Endothelial cell of umbilical vein (primary cell): ENCODE data around the gene POU3F3. TPM values are rescaled to one million over a fixed set of nuclear protein-coding genes. Genes with fewer than 3 reads are reported as not detected.

Source experiments
- BruUV-seq: library from RNA; stranded (reverse); fragments of 400-500 nt; replicated peaks from 2 replicates; lab custom pipeline; 2021; lab: Mats Ljungman, UMichigan
- CTCF ChIA-PET: fragments of 300-600, 350-600 bp; sonication (Branson Sonifier 250); formaldehyde crosslinking; loops from one replicate; lab custom pipeline; 2021; ENCODE audit warnings: antibody characterized with exemption, inconsistent platforms; lab: Charles Lee
- POLR2A ChIA-PET: fragments of 300-600, 350-600 bp; sonication (Branson Sonifier 250); formaldehyde crosslinking; loops from one replicate; lab custom pipeline; 2021; ENCODE audit warnings: antibody characterized with exemption, inconsistent platforms; lab: Charles Lee
- DNase-seq: peaks from one replicate; pipeline ENCODE4 v3.0.0-alpha.2; 2011; ENCODE audit warnings: low read depth, low spot score
- FAIRE-seq: peaks from 2 replicates; lab custom pipeline; 2011; peaks lifted over from hg19 to GRCh38; lab: Jason Lieb, UNC
- H2AFZ ChIP-seq: 2 replicates; pipeline ENCODE4 v1.6.0; 2012; ENCODE audit warnings: low read depth, low read length, control low read depth, inconsistent platforms
- H3K27ac ChIP-seq: 2 replicates; pipeline ENCODE4 v1.5.1; 2011; ENCODE audit warnings: low read depth, mild to moderate bottlenecking, control low read depth, low read length, moderate library complexity; ENCODE audit not compliant: insufficient read depth
- H3K27me3 ChIP-seq, 2 experiments: 2 replicates each; pipeline versions ENCODE4 v1.6.0 to v1.6.1; 2011; ENCODE audit warnings: low read length in 2 of 2, mixed read lengths in 1 of 2; ENCODE audit not compliant: control insufficient read depth in 2 of 2, insufficient read depth in 2 of 2
- H3K36me3 ChIP-seq, 2 experiments: 2 replicates in 1 of 2; 3 replicates in 1 of 2; pipeline ENCODE4 v1.5.1; 2011; ENCODE audit warnings: low read length in 2 of 2, mild to moderate bottlenecking in 1 of 2, moderate library complexity in 1 of 2; ENCODE audit not compliant: control insufficient read depth in 2 of 2, insufficient read depth in 2 of 2; ENCODE audit errors: extremely low read depth in 1 of 2
- H3K4me1 ChIP-seq: 3 replicates; pipeline ENCODE4 v1.5.1; 2011; ENCODE audit warnings: mild to moderate bottlenecking, low read length; ENCODE audit not compliant: control insufficient read depth, insufficient read depth; ENCODE audit errors: extremely low read depth
- H3K4me2 ChIP-seq: 2 replicates; pipeline ENCODE4 v1.6.1; 2011; ENCODE audit warnings: low read length, control low read depth, mixed read lengths; ENCODE audit not compliant: insufficient read depth
- H3K4me3 ChIP-seq, 3 experiments: fragments of 200-600 bp in 1 of 3; sonication (generic), shearing (Covaris generic) in 1 of 3; replicated peaks in 1 of 3; 2 replicates each; pipeline ENCODE4 v1.5.1; 2011 to 2016; ENCODE audit warnings: control low read depth in 3 of 3, low read length in 3 of 3, mild to moderate bottlenecking in 2 of 3, inconsistent platforms in 1 of 3, low read depth in 1 of 3, moderate library complexity in 1 of 3; ENCODE audit not compliant: insufficient read depth in 1 of 3
- H3K79me2 ChIP-seq: 2 replicates; pipeline ENCODE4 v1.6.0; 2012; ENCODE audit warnings: low read length, inconsistent platforms; ENCODE audit not compliant: control insufficient read depth, insufficient read depth
- H3K9ac ChIP-seq: replicated peaks from 2 replicates; pipeline ENCODE3; 2011; ENCODE audit warnings: low read length, control low read depth; ENCODE audit not compliant: insufficient read depth; ENCODE audit errors: extremely low read depth
- H3K9me1 ChIP-seq: replicated peaks from 3 replicates; pipeline ENCODE4 v1.6.0; 2011; ENCODE audit warnings: mild to moderate bottlenecking, low read length; ENCODE audit not compliant: control insufficient read depth, insufficient read depth; ENCODE audit errors: extremely low read depth
- H3K9me3 ChIP-seq: replicated peaks from 2 replicates; pipeline ENCODE4 v1.5.1; 2012; ENCODE audit warnings: low read length, inconsistent platforms; ENCODE audit not compliant: control insufficient read depth, insufficient read depth
- H4K20me1 ChIP-seq: replicated peaks from 2 replicates; pipeline ENCODE3; 2011; ENCODE audit warnings: mild to moderate bottlenecking, low read length; ENCODE audit not compliant: control insufficient read depth, insufficient read depth; ENCODE audit errors: extremely low read depth
- CTCF ChIP-seq, 2 donors: IDR thresholded peaks; 1 replicate in 1 of 2; 2 replicates in 1 of 2; pipeline ENCODE4 v1.5.1; 2011; ENCODE audit warnings: low read length in 2 of 2, mild to moderate bottlenecking in 2 of 2, moderate library complexity in 2 of 2, control low read depth in 1 of 2, inconsistent platforms in 1 of 2, low read depth in 1 of 2; ENCODE audit not compliant: insufficient read depth in 1 of 2; ENCODE audit errors: extremely low read depth in 1 of 2
- EZH2 ChIP-seq: IDR thresholded peaks from 2 replicates; pipeline ENCODE4 v1.6.1; 2012; ENCODE audit warnings: borderline replicate concordance, low read depth, mild to moderate bottlenecking, moderate library complexity, low read length, inconsistent platforms; ENCODE audit not compliant: severe bottlenecking
- FOS ChIP-seq: IDR thresholded peaks from 2 replicates; pipeline ENCODE4 v1.6.1; 2011; ENCODE audit warnings: mild to moderate bottlenecking, low read length, moderate library complexity, borderline replicate concordance; ENCODE audit not compliant: insufficient read depth
- GATA2 ChIP-seq: IDR thresholded peaks from 2 replicates; pipeline ENCODE4 v1.7.0; 2011; ENCODE audit warnings: low read depth, mild to moderate bottlenecking, moderate library complexity, mixed read lengths, low read length; ENCODE audit not compliant: insufficient read length, insufficient read depth
- JUN ChIP-seq: IDR thresholded peaks from 2 replicates; pipeline ENCODE4 v1.6.1; 2011; ENCODE audit warnings: borderline replicate concordance, low read depth; ENCODE audit not compliant: insufficient read length, insufficient read depth
- MAX ChIP-seq: IDR thresholded peaks from 2 replicates; pipeline ENCODE4 v1.6.1; 2011; ENCODE audit not compliant: insufficient read depth, insufficient read length
- MYC ChIP-seq: IDR thresholded peaks from one replicate; pipeline ENCODE4 v1.6.1; 2011; ENCODE audit warnings: mild to moderate bottlenecking, low read depth, low read length
- POLR2A ChIP-seq: IDR thresholded peaks from 2 replicates; pipeline ENCODE4 v1.6.1; 2012; ENCODE audit warnings: low read depth, mild to moderate bottlenecking, control low read depth, low read length
- POLR2AphosphoS5 ChIP-seq: IDR thresholded peaks from 2 replicates; pipeline ENCODE4 v1.6.1; 2012; ENCODE audit warnings: low read depth, mild to moderate bottlenecking, control low read depth, low read length, moderate library complexity; ENCODE audit not compliant: insufficient read depth
- dilution Hi-C: fragments of 300-500 bp; cut with MboI; formaldehyde crosslinking; loops from one replicate; pipeline ENCODE4 v1.15.0; 2019; ENCODE audit warnings: low sequenced_read_pairs; ENCODE audit not compliant: extremely low pct_ligation_motif_present
- intact Hi-C: fragments of 100-400 bp; cut with micrococcal nuclease; formaldehyde crosslinking; loops from one replicate; pipeline ENCODE4 v1.10.0; 2022
- polyA plus RNA-seq, 4 experiments: library from polyadenylated mRNA; depleted of rRNA in 3 of 4; stranded (reverse) in 3 of 4; unstranded in 1 of 4; fragments of >200 nt; gene quantifications; 2 replicates each; pipeline versions ENCODE4 v1.2.1 to v1.2.3, GENCODE V29; 2011 to 2012; ENCODE audit warnings: missing spikeins in 1 of 4
- total RNA-seq: library from RNA; stranded (reverse); gene quantifications from 2 replicates; pipeline ENCODE4 v1.2.3, GENCODE V29; 2021

The POU3F3 gene
- total and polyA plus RNA-seq, 2 donors (not counting 3 experiments of a cell fraction or from before 2014, with no cell fraction given), result not detected

- Histone ChIP-seq H3K9ac (no peak overlapping the region), H2AFZ (no peak overlapping the region), H3K9me3 (no peaks in the 10 kb centered on the region), H3K9me1 (no peaks in the 10 kb centered on the region), H4K20me1 (no peaks in the 10 kb centered on the region), H3K4me2 (no peak overlapping the region), H3K36me3 (no peaks in the 10 kb centered on the region), H3K79me2 (no peaks in the 10 kb centered on the region), H3K4me1 (no peaks in the 10 kb centered on the region), H3K27me3 (peaks cover 0 to 2% of the 10 kb centered on the region in 2 experiments), H3K27ac (no peak overlapping the region), H3K4me3 (no peak overlapping the region)
- intact Hi-C loops (no loop called here), dilution Hi-C loops (no loop called here)
- BruUV-seq, result no TSS peak
- ChIA-PET POLR2A (no interaction called here), CTCF (no interaction called here)
- no peak for TF ChIP-seq POLR2A
- TF ChIP-seq MAX, result no peak
- no peak for TF ChIP-seq EZH2
- TF ChIP-seq GATA2, result no peak
- no peak for TF ChIP-seq MYC
- no peak for TF ChIP-seq FOS
- no peak for TF ChIP-seq JUN
- TF ChIP-seq POLR2AphosphoS5, result no peak
- TF ChIP-seq CTCF (IDR thresholded peaks at IDR 0.05; ENCODE audit: extremely low read depth in 1 of 2, insufficient read depth in 1 of 2, low read depth in 1 of 2, low read length in 2 of 2), result no peak
- FAIRE-seq (no peak), DNase-seq (no peak)
Observed at GRCh38 chr2:104836841-104837240, 17.1 kb upstream of the POU3F3 start.
